ENCODE measurements around the gene DHCR24.

DHCR24 gene

GRCh38 chr1:54870869-54871268 is 16.1 kb downstream of the DHCR24 start:
- Mint-ChIP-seq H3K9me3 (no peaks in the 10 kb centered on the region), H3K27me3 (ENCODE audit: low read depth) (peaks cover 3% of the 10 kb centered on the region), H3K36me3 (ENCODE audit: low read depth) (peaks cover 62% of the 10 kb centered on the region), H3K4me3 (no peak overlapping the region), H3K27ac (no peak overlapping the region), H3K4me1 (no peaks in the 10 kb centered on the region)
- TF ChIP-seq, protein P1, sequence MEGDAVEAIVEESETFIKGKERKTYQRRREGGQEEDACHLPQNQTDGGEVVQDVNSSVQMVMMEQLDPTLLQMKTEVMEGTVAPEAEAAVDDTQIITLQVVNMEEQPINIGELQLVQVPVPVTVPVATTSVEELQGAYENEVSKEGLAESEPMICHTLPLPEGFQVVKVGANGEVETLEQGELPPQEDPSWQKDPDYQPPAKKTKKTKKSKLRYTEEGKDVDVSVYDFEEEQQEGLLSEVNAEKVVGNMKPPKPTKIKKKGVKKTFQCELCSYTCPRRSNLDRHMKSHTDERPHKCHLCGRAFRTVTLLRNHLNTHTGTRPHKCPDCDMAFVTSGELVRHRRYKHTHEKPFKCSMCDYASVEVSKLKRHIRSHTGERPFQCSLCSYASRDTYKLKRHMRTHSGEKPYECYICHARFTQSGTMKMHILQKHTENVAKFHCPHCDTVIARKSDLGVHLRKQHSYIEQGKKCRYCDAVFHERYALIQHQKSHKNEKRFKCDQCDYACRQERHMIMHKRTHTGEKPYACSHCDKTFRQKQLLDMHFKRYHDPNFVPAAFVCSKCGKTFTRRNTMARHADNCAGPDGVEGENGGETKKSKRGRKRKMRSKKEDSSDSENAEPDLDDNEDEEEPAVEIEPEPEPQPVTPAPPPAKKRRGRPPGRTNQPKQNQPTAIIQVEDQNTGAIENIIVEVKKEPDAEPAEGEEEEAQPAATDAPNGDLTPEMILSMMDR (IDR thresholded peaks at IDR 0.05; ENCODE audit: unreplicated experiment in 3 of 3) = no peak

DNA sequence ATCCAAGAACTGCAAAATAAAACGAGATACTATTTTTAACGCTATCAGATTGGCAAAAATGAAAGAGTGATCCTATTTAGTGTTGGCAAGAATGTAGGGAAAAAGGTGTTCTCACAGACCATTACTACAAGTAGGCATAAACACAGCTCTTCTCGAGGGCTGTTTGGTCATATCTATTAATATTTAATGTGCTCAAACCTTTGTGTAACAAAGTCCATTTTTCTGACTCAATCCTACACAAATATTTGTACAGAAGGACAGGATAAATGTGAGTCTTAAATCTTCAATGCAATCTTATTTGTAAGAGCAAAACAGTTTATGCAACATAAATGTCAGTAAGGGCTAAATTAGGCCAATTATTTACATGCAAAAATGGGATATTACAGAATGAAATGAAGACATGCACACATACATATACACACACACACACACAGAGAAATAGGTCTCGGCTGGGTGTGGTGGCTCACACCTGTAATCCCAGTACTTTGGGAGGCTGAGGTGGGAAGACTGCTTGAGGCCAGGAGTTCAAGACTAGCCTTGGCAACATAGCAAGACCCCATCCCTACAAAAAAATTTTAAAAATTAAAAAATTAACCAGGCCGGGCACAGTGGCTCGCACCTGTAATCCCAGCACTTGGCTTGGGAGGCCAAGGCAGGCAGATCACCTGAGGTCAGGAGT is 17.7 kb downstream of the DHCR24 start:
- Mint-ChIP-seq H3K4me1 (no peaks in the 10 kb centered on the region), H3K9me3 (no peaks in the 10 kb centered on the region), H3K36me3 (ENCODE audit: low read depth) (peaks cover 62% of the 10 kb centered on the region), H3K27me3 (ENCODE audit: low read depth) (peaks cover 3% of the 10 kb centered on the region), H3K27ac (no peak overlapping the region), H3K4me3 (no peak overlapping the region)
- TF ChIP-seq, protein P1 (IDR thresholded peaks at IDR 0.05; ENCODE audit: unreplicated experiment in 3 of 3) = no peak

- Mint-ChIP-seq H3K27ac (peak overlapping the region in 1 of 3 experiments; percentile 68), H3K9me3 (no peaks in the 10 kb centered on the region), H3K4me3 (no peak overlapping the region), H3K36me3 (ENCODE audit: low read depth) (peaks cover 62% of the 10 kb centered on the region), H3K4me1 (no peaks in the 10 kb centered on the region), H3K27me3 (ENCODE audit: low read depth) (peaks cover 3% of the 10 kb centered on the region)
- TF ChIP-seq, protein P1 (IDR thresholded peaks at IDR 0.05; ENCODE audit: unreplicated experiment in 3 of 3) = no peak
These were observed 19.3 kb downstream of the DHCR24 start for GRCh38 chr1:54867717-54868057.

DNA sequence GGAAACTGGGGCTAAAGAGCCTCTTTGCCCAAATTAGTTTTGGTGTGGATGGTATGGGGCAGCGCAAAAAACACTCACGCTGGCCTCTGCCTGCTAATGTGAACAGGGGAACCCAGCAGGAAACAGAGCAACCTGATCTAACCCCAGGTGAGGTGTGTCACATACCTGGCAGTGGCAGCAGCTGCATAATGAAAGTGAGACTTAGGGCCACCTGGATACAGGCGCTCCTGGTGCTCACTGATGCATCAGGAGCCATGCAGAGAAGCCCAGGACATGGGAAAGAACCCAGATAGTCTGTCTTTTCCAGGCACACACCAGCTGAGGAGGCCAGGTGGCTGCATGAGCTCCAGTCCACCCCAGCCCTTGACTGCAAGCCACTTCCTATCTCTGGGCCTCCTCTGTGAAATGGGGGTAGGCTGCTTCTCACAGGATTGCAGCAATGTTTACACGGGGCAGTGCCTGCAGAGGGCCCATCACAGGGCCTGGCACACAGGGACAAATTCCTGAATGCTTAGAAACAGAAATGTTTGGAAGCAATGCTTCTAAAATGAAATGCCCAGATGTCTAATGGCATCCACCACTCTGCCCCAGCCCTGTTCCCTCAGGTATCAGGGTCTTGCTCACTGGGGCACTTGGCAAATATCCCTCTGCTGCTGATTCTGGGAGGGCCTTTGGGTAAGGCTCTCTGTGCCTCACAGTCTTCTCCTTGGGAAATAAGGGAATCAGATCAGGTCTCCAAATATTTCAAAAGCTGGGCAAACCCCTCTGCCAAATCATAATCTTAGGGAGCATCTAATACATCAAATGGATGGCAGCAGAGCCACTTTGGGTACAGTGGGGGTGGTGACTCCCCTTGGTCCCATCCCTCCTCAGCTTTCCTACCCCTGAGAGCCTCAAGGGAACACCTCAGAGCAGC is 19.9 kb downstream of the DHCR24 start:
- Mint-ChIP-seq H3K27me3 (ENCODE audit: low read depth) (peaks cover 2% of the 10 kb centered on the region), H3K4me1 (no peaks in the 10 kb centered on the region), H3K27ac (peak overlapping the region in 1 of 3 experiments; percentile 68), H3K36me3 (ENCODE audit: low read depth) (peaks cover 62% of the 10 kb centered on the region), H3K9me3 (no peaks in the 10 kb centered on the region), H3K4me3 (no peak overlapping the region)
- TF ChIP-seq, protein P1 (IDR thresholded peaks at IDR 0.05; ENCODE audit: unreplicated experiment in 3 of 3) = no peak

DNA sequence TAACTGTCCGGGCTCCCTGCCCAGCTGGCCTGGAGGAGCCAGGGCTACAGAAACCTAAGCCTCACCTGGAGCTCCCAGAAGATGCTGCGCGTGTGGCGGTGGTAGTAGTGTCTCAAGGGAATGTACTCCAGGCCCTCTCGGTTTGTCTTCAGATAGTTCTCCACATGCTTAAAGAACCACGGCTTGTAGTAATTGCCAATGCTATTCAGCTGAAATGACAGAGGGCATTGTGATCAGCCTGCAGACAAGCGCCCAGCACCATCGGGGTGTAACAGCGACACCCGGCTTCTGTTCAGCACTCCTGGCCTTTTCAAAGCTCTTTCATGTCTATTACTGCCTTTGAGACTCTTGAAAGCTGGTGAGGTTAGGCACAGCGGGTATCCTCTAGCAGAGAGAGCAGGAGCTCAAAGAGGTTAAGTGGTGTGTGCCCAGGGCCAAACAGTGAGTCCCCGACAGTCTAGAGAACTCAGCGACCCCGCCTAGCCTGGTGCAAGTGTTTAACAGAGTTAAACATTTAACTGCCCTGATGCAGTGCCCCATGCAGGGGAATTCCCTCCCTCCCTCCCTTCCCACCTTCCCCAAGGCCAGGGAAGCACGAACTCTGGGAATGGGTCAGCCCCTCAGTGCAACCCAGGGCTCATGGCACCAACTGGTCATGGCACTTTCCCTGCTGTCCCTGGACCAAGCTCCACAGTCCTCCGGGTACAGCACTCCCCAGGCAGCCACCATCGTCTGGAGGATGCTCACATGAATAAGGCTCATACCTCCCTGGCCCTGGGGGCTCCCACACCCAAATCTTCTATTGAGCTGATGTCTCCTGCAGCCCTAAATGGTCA is 21.5 kb downstream of the DHCR24 start:
- H3K9me3 Mint-ChIP-seq = no peaks in the 10 kb centered on the region
- TF ChIP-seq, protein P1 (IDR thresholded peaks at IDR 0.05; ENCODE audit: unreplicated experiment in 3 of 3) = no peak
- peak overlapping the region in 1 of 3 experiments; percentile 41 for H3K4me3 Mint-ChIP-seq
- H3K27ac Mint-ChIP-seq = peak overlapping the region; percentile 7 to 78 (median 38)
- H3K27me3 Mint-ChIP-seq (ENCODE audit: low read depth) = no peaks in the 10 kb centered on the region
- no peaks in the 10 kb centered on the region for H3K4me1 Mint-ChIP-seq
- H3K36me3 Mint-ChIP-seq (ENCODE audit: low read depth) = peaks cover 64% of the 10 kb centered on the region
